SU-DHL-6 (cell line): ENCODE data around the gene TMEM131.

Experiments
- H2AFZ ChIP-seq: fragments of 200-600 bp; sonication (generic); 2 replicates; pipeline ENCODE4 v1.6.1; 2014; ENCODE audit warnings: low read depth, mild to moderate bottlenecking, moderate library complexity, mixed read lengths, antibody characterized with exemption, low read length; ENCODE audit not compliant: severe bottlenecking
- H3F3A ChIP-seq: fragments of 200-600 bp; shearing (Covaris generic); 2 replicates; pipeline ENCODE4 v1.6.0; 2016; ENCODE audit warnings: antibody characterized with exemption, mild to moderate bottlenecking; ENCODE audit not compliant: insufficient read depth
- H3K27ac ChIP-seq: fragments of 200-600 bp; sonication (generic); 2 replicates; pipeline ENCODE4 v1.5.1; 2016; ENCODE audit warnings: low read depth, mild to moderate bottlenecking, low read length, moderate library complexity, mixed read lengths
- H3K27me3 ChIP-seq: fragments of 200-600 bp; sonication (generic), shearing (Covaris generic); 2 replicates; pipeline ENCODE4 v1.6.0; 2014; ENCODE audit warnings: mild to moderate bottlenecking, low read length
- H3K36me3 ChIP-seq: fragments of 200-600 bp; sonication (generic); 2 replicates; pipeline ENCODE4 v1.6.1; 2014; ENCODE audit warnings: mild to moderate bottlenecking, low read length, mixed read lengths
- H3K4me2 ChIP-seq: fragments of 300-600, 200-600 bp; shearing (Covaris generic), sonication (generic); 2 replicates; pipeline ENCODE4 v1.6.0; 2014; ENCODE audit warnings: low read length, low read depth, mild to moderate bottlenecking; ENCODE audit not compliant: poor library complexity, severe bottlenecking
- H3K4me3 ChIP-seq: fragments of 200-600 bp; sonication (generic); 2 replicates; pipeline ENCODE4 v1.5.1; 2014; ENCODE audit warnings: antibody characterized with exemption, low read length, mild to moderate bottlenecking, mixed read lengths; ENCODE audit not compliant: insufficient read depth, poor library complexity, severe bottlenecking
- H3K79me2 ChIP-seq: fragments of 200-600 bp; sonication (generic); 2 replicates; pipeline ENCODE4 v1.6.1; 2014; ENCODE audit warnings: mild to moderate bottlenecking, low read length, moderate library complexity; ENCODE audit not compliant: insufficient read depth
- H3K9ac ChIP-seq: fragments of 200-600 bp; sonication (generic); 2 replicates; pipeline ENCODE4 v1.7.0; 2014; ENCODE audit warnings: mild to moderate bottlenecking, low read length
- H3K9me2 ChIP-seq: fragments of 200-600 bp; sonication (generic); replicated peaks from 2 replicates; pipeline ENCODE4 v1.6.1; 2014; ENCODE audit warnings: low read length; ENCODE audit not compliant: insufficient read depth
- H3K9me3 ChIP-seq: fragments of 200-600 bp; sonication (generic); 2 replicates; pipeline ENCODE4 v1.6.1; 2014; ENCODE audit warnings: low read length, mixed read lengths; ENCODE audit not compliant: insufficient read depth
- H4K20me1 ChIP-seq: fragments of 200-600 bp; sonication (generic); 2 replicates; pipeline ENCODE4 v1.6.1; 2014; ENCODE audit warnings: low read depth, mild to moderate bottlenecking, antibody characterized with exemption, low read length, moderate library complexity, mixed read lengths
- CTCF ChIP-seq: fragments of 200-600 bp; sonication (generic); IDR thresholded peaks from one replicate; pipeline ENCODE4 v1.5.1; 2017; ENCODE audit warnings: antibody characterized with exemption, mild to moderate bottlenecking, low read length, moderate library complexity; ENCODE audit not compliant: insufficient read depth, poor library complexity, severe bottlenecking
- EZH2phosphoT487 ChIP-seq: fragments of 200-600 bp; sonication (generic), shearing (Covaris generic); conservative IDR thresholded peaks from 2 replicates; pipeline ENCODE4 v1.6.1; 2018; ENCODE audit warnings: mild to moderate bottlenecking, antibody characterized with exemption, low read length, moderate library complexity, mixed read lengths

Gene TMEM131

GRCh38 chr2:97759727-97760407 lies 235.9 kb downstream of the TMEM131 start:
- no peak for TF ChIP-seq EZH2phosphoT487
- no peak for TF ChIP-seq CTCF
- H3K4me2 ChIP-seq = no peak overlapping the region
- H3K36me3 ChIP-seq = no peaks in the 10 kb centered on the region

GRCh38 chr2:97758131-97758705 lies 237.5 kb downstream of the TMEM131 start:
- no peaks in the 10 kb centered on the region for H3K9me3 ChIP-seq
- H3K9me2 ChIP-seq = no peaks in the 10 kb centered on the region
- no peak overlapping the region for H3K9ac ChIP-seq
- H3K27ac ChIP-seq = no peak overlapping the region
- H3K4me3 ChIP-seq = no peak overlapping the region
- H3K79me2 ChIP-seq = no peaks in the 10 kb centered on the region
- no peaks in the 10 kb centered on the region for H3F3A ChIP-seq
- H2AFZ ChIP-seq = no peak overlapping the region
- H4K20me1 ChIP-seq = no peaks in the 10 kb centered on the region
- H3K4me2 ChIP-seq = no peak overlapping the region
- no peaks in the 10 kb centered on the region for H3K27me3 ChIP-seq
- H3K36me3 ChIP-seq = peaks cover 3% of the 10 kb centered on the region; the same call in 1 of the 2 replicates
- no peak for TF ChIP-seq EZH2phosphoT487
- TF ChIP-seq CTCF = no peak

More at GRCh38 chr2:97759727-97760407, 235.9 kb downstream of the TMEM131 start:
- H3K79me2 ChIP-seq = no peaks in the 10 kb centered on the region
- H3K9me3 ChIP-seq = no peaks in the 10 kb centered on the region
- H3K9me2 ChIP-seq = no peaks in the 10 kb centered on the region
- no peaks in the 10 kb centered on the region for H3F3A ChIP-seq
- no peaks in the 10 kb centered on the region for H4K20me1 ChIP-seq
- no peak overlapping the region for H2AFZ ChIP-seq
- H3K27ac ChIP-seq = no peak overlapping the region
- no peak overlapping the region for H3K4me3 ChIP-seq
- H3K9ac ChIP-seq = no peak overlapping the region
- H3K27me3 ChIP-seq = no peaks in the 10 kb centered on the region

- Histone ChIP-seq H4K20me1 (no peaks in the 10 kb centered on the region), H3K27me3 (no peaks in the 10 kb centered on the region), H3K36me3 (peaks cover 4% of the 10 kb centered on the region; the same call in 1 of the 2 replicates), H3K4me2 (no peak overlapping the region), H3K79me2 (no peaks in the 10 kb centered on the region), H2AFZ (no peak overlapping the region), H3K9me2 (no peaks in the 10 kb centered on the region), H3K9ac (no peak overlapping the region), H3K27ac (no peak overlapping the region), H3K9me3 (no peaks in the 10 kb centered on the region), H3K4me3 (no peak overlapping the region), H3F3A (no peaks in the 10 kb centered on the region)
- TF ChIP-seq EZH2phosphoT487 (no peak), CTCF (no peak)
Measured at GRCh38 chr2:97757062-97757461, 238.7 kb downstream of the TMEM131 start.
